Measurements from ENCODE around the gene FOXD4L6. TPM values are rescaled to one million over a fixed set of nuclear protein-coding genes. Genes with fewer than 3 reads are reported as not detected.
"Not testable (repeated sequence)": the region's sequence is repeated elsewhere in the genome, so short reads cannot be mapped to it uniquely, and the experiment has no call there.

The FOXD4L6 gene
- total RNA-seq, 4 donors from 2014 or later: 0.72 TPM; not detected in 3

GRCh38 chr9:41088450-41089059, 39.9 kb downstream of the FOXD4L6 start:
- not testable (repeated sequence) for H3K27me3 ChIP-seq; H3K9me3 ChIP-seq; H3K4me3 ChIP-seq; H3K36me3 ChIP-seq; H3K4me1 ChIP-seq; DNase-seq (ENCODE audit: low spot score in 2 of 2); H3K27ac ChIP-seq
- 15% methylated on average over 9 of the region's 11 CpGs for WGBS
- peak in 1 of 2 donors; percentile 45 for TF ChIP-seq CTCF (IDR thresholded peaks at IDR 0.05)

DNA sequence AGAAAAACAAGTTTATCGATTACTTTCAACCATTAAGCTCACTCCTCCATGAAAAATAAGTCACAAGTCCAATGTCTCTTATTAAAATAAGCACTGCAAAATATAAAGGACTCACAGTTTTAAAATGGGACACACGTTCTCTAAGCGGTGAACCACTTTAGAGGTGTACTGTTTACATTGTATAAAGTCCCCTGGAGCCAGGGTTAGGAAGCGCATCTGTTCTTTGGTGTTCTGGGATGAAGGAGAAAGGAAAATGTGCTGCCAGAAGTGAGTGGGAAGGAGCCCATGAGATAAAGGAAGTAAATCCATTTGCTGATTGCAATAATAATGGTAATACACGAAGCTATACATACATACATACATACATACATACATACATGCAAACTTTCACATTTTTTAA, 40.6 kb downstream of the FOXD4L6 start:
- not testable (repeated sequence) for H3K4me1 ChIP-seq; DNase-seq (ENCODE audit: low spot score in 2 of 2); H3K27me3 ChIP-seq; H3K9me3 ChIP-seq; H3K27ac ChIP-seq; H3K36me3 ChIP-seq; H3K4me3 ChIP-seq
- WGBS: 65% methylated on average over 5 of the region's 5 CpGs

GRCh38 chr9:41087157-41087780, 41.2 kb downstream of the FOXD4L6 start:
- WGBS: 36% methylated on average over 5 of the region's 5 CpGs
- H3K27me3 ChIP-seq: not testable (repeated sequence)

DNA sequence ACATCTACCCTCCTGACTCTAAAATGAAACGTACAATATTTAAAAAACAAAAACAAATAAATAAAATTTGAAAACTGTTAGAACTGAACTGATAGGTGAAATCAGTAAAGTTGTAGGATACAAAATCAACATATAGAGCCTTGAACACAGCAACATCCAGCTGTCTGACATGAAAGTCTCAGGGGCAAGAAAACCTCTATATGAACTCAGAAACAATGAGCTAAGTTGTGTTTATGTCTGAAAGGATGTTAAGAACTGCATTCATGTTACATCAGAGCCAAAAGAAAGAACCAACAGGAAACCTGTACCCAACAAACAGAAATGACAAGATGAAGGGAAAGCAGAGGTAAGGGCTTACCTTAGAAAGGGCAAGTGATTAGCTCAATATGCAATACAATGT, 41.8 kb downstream of the FOXD4L6 start:
- not testable (repeated sequence) for DNase-seq (ENCODE audit: low spot score in 2 of 2); H3K27ac ChIP-seq; H3K4me1 ChIP-seq; H3K27me3 ChIP-seq; H3K36me3 ChIP-seq; H3K4me3 ChIP-seq; H3K9me3 ChIP-seq
- WGBS: 38% methylated on average over 1 of the region's 1 CpG

More at GRCh38 chr9:41087157-41087780, 41.2 kb downstream of the FOXD4L6 start:
- H3K4me3 ChIP-seq; H3K4me1 ChIP-seq; H3K36me3 ChIP-seq; H3K9me3 ChIP-seq; DNase-seq (ENCODE audit: low spot score in 2 of 2); H3K27ac ChIP-seq: not testable (repeated sequence)

GRCh38 chr9:41086215-41086614, 42.3 kb downstream of the FOXD4L6 start:
- not testable (repeated sequence) for DNase-seq (ENCODE audit: low spot score in 2 of 2); H3K9me3 ChIP-seq; H3K36me3 ChIP-seq; H3K4me1 ChIP-seq; H3K27me3 ChIP-seq; H3K27ac ChIP-seq; H3K4me3 ChIP-seq
- WGBS: 84% methylated on average over 3 of the region's 3 CpGs

DNA sequence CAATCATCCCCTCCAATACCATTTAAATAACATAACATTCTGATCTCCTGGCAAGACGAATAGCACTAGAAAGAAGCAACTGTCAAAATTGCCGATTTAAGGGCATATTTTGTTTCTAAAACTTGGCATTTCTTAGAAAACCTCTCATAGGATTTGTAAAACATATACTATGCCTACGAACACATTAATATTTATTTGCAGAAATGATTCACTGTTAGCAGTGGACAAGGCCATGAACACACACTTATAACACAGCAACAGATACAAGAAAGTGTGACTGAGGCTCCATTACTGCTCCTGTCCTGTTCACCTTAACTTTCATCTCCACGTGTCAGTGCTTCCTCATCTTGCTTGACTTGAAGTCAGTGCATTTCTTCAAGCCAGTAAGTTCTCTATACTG, 46.1 kb downstream of the FOXD4L6 start:
- DNase-seq (ENCODE audit: low spot score in 2 of 2); H3K27ac ChIP-seq; H3K27me3 ChIP-seq; H3K36me3 ChIP-seq; H3K4me1 ChIP-seq; H3K4me3 ChIP-seq; H3K9me3 ChIP-seq: not testable (repeated sequence)
- 53% methylated on average over 4 of the region's 4 CpGs for WGBS

DNA sequence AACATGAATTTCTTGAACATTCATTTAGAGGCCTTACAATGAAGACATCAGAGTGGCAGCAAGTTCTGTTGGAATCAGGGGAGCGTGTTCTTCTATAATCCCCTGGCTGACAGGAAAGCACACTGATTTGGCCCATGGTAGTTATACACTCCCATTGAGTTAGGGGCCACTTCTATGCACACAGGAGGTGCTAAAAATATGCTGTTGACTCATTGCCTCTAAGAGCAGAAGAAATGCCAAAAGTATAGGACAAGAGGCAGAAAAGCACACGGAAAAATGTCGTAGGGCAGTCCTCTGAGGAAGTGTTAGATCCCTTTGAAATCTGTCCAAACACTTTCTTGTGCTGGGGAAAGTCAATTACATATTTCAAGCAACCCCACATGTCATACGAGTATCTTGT, 49.0 kb downstream of the FOXD4L6 start:
- 69% methylated on average over 4 of the region's 4 CpGs for WGBS
- H3K27ac ChIP-seq; H3K9me3 ChIP-seq; H3K36me3 ChIP-seq; H3K27me3 ChIP-seq; DNase-seq (ENCODE audit: low spot score in 2 of 2); H3K4me1 ChIP-seq; H3K4me3 ChIP-seq: not testable (repeated sequence)

GRCh38 chr9:41077586-41077985, 50.9 kb downstream of the FOXD4L6 start:
- not testable (repeated sequence) for H3K4me3 ChIP-seq; H3K27ac ChIP-seq; H3K9me3 ChIP-seq; H3K36me3 ChIP-seq; DNase-seq (ENCODE audit: low spot score in 2 of 2)
- peaks cover 16% of the 10 kb centered on the region for H3K4me1 ChIP-seq
- H3K27me3 ChIP-seq: peaks cover 15% of the 10 kb centered on the region
- WGBS: 89% methylated on average over 1 of the region's 1 CpG

Other genes starting within 250 kb of the FOXD4L6 start
- 10 to 100 TPM in 2 of 4 donors, 1 to 10 TPM in 2; 8.1 to 20.8 (median 12.4) TPM for gene ZNG1F, start 60.6 kb upstream of the FOXD4L6 start, total RNA-seq